BLaER1 treated with 17β-estradiol and CSF1 and Interleukin-3, amounts not matched to agents 10 nM and 100 nM (cell line): ENCODE data around the gene PBX1.

ENCODE experiments used
- H3K27ac ChIP-seq, 11 experiments: shearing (Covaris generic); formaldehyde crosslinking; 2 replicates each; pipeline ENCODE4 v1.8.1; 2022
- H3K27me3 ChIP-seq, 11 experiments: shearing (Covaris generic); formaldehyde crosslinking; 2 replicates each; pipeline ENCODE4 v1.8.1; 2022
- H3K36me3 ChIP-seq, 11 experiments: shearing (Covaris generic); formaldehyde crosslinking; 2 replicates each; pipeline ENCODE4 v1.8.1; 2022
- H3K4me1 ChIP-seq, 10 experiments: shearing (Covaris generic); formaldehyde crosslinking; 2 replicates each; pipeline ENCODE4 v1.8.1; 2022
- H3K4me2 ChIP-seq, 11 experiments: shearing (Covaris generic); formaldehyde crosslinking; 2 replicates each; pipeline ENCODE4 v1.8.1; 2022
- H3K4me3 ChIP-seq, 10 experiments: shearing (Covaris generic); formaldehyde crosslinking; 2 replicates each; pipeline ENCODE4 v1.8.1; 2022
- H3K9ac ChIP-seq, 11 experiments: shearing (Covaris generic); formaldehyde crosslinking; 2 replicates each; pipeline ENCODE4 v1.8.1; 2022
- H3K9me3 ChIP-seq, 11 experiments: shearing (Covaris generic); formaldehyde crosslinking; replicated peaks in 1 of 11; 2 replicates each; pipeline ENCODE4 v1.8.1; 2022
- H4K20me1 ChIP-seq, 11 experiments: shearing (Covaris generic); formaldehyde crosslinking; 2 replicates each; pipeline ENCODE4 v1.8.1; 2022
- Cebpa-rat ChIP-seq, 11 experiments: shearing (Covaris generic); IDR thresholded peaks; 2 replicates each; pipeline ENCODE4 v1.8.1; 2022

PBX1 gene

DNA sequence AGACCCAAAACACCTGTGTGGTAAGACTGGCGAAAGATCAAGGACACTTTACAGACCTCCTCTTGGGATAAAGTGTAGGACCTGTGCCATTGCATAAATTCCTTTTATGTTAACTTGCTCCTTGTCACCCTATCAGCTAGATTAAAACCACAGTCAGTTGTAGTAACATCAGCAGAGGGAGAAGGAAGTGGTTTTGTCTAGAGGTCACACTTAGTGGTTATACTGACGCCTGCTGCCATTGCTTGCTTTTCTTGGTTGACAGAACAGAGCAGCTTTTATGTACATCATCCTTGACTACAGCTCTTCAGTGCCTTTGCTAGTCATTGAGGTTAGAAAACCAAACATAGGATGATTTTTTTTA is 101.4 kb downstream of the PBX1 start:
- Histone ChIP-seq H3K36me3 (no peaks in the 10 kb centered on the region), H3K4me2 (peak overlapping the region; percentile 52 to 75 (median 64)), H3K9ac (no peak overlapping the region), H3K27me3 (peaks cover 0 to 19% (median 9%) of the 10 kb centered on the region in 11 experiments; a peak in 13 of 22 replicates), H4K20me1 (peaks cover 0 to 6% (median 0%) of the 10 kb centered on the region in 11 experiments; a peak in 1 of 22 replicates), H3K27ac (no peak overlapping the region), H3K4me3 (no peak overlapping the region), H3K4me1 (peaks cover 14 to 22% (median 19%) of the 10 kb centered on the region in 10 experiments), H3K9me3 (no peaks in the 10 kb centered on the region)
- peak in 1 of 11 experiments; percentile 24; a peak in 2 of 22 replicates for TF ChIP-seq Cebpa-rat (IDR thresholded peaks at IDR 0.05)

DNA sequence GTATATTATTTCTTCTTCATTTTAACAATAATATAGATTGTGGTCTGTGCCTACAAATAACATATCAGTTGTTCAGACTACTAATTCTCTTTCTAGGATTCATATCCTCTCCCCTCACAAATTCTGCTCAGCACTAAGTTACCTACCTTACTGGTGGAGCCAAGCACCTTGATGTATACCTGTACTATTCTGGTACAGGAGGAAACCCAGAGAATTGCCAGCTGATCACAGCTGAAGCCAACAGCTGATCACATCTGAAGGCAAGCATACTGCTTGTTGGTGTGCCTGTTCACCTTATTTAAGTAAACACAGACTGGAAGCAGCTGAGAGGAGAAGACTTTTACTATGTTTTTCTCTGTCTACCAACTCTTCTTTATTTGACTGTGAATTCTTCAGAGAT is 101.8 kb downstream of the PBX1 start:
- peaks cover 0 to 6% (median 0%) of the 10 kb centered on the region in 11 experiments; a peak in 1 of 22 replicates for H4K20me1 ChIP-seq
- H3K4me2 ChIP-seq, result peak overlapping the region; percentile 25 to 74 (median 56); a peak in 21 of 22 replicates
- H3K4me3 ChIP-seq, result no peak overlapping the region
- peaks cover 14 to 22% (median 19%) of the 10 kb centered on the region in 10 experiments for H3K4me1 ChIP-seq
- H3K36me3 ChIP-seq, result no peaks in the 10 kb centered on the region
- no peak for TF ChIP-seq Cebpa-rat (IDR thresholded peaks at IDR 0.05)
- H3K9me3 ChIP-seq, result no peaks in the 10 kb centered on the region
- no peak overlapping the region for H3K9ac ChIP-seq
- H3K27me3 ChIP-seq, result peaks cover 0 to 19% (median 9%) of the 10 kb centered on the region in 11 experiments; a peak in 13 of 22 replicates
- H3K27ac ChIP-seq, result no peak overlapping the region

DNA sequence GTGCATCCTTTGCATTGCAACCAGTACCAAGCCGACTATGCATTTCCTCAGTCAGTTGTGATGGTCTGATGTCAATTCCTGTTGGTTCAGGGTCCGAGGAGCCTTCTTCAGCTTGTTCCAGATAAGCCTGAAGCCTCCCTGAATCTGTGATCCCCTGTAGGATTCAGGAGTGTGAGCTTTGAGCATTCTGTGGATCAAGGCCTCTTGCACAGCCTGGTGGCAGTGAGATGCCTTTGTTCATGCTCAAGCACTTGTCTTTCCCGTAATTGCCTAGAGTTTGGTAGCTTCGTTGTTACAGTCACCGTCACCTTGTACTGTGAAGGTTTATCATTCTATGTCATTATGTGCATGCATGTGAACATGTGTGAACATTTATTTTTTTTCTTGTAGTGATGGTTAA is 103.5 kb downstream of the PBX1 start:
- Histone ChIP-seq H3K9ac (no peak overlapping the region), H3K4me3 (no peak overlapping the region), H4K20me1 (peaks cover 0 to 6% (median 0%) of the 10 kb centered on the region in 11 experiments; a peak in 1 of 22 replicates), H3K36me3 (no peaks in the 10 kb centered on the region), H3K9me3 (no peaks in the 10 kb centered on the region), H3K27me3 (peaks cover 0 to 19% (median 9%) of the 10 kb centered on the region in 11 experiments; a peak in 13 of 22 replicates), H3K4me2 (no peak overlapping the region), H3K27ac (no peak overlapping the region), H3K4me1 (peaks cover 14 to 22% (median 19%) of the 10 kb centered on the region in 10 experiments)
- TF ChIP-seq Cebpa-rat (IDR thresholded peaks at IDR 0.05), result no peak

DNA sequence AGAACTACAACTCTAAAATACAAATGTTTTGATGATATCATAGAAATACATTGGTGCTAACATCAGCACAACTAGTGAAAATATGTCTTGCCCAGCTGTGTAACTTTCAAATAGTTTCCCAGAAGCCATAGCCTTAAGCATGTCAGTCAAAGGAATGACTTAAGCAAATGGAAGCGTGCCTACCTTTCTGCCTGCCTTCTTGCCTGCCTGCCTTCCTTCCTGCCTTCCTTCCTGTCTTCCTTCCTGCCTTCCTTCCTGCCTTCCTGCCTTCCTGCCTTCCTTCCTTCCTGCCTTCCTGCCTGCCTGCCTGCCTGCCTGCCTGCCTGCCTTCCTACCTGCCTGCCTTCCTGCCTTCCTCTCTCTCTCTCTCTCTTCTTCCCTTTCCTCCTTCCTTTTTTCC is 104.0 kb downstream of the PBX1 start:
- Histone ChIP-seq H3K4me1 (peaks cover 14 to 22% (median 19%) of the 10 kb centered on the region in 10 experiments), H3K27me3 (peaks cover 0 to 19% (median 9%) of the 10 kb centered on the region in 11 experiments; a peak in 13 of 22 replicates), H3K4me2 (0 out of 22 replicates have a peak overlapping the region, but pooled peaks of 2 of the 11 experiments have one; percentile 15 to 25), H3K27ac (no peak overlapping the region), H3K36me3 (no peaks in the 10 kb centered on the region), H3K9me3 (no peaks in the 10 kb centered on the region), H3K9ac (no peak overlapping the region), H3K4me3 (no peak overlapping the region), H4K20me1 (peaks cover 0 to 6% (median 0%) of the 10 kb centered on the region in 11 experiments; a peak in 1 of 22 replicates)
- no peak for TF ChIP-seq Cebpa-rat (IDR thresholded peaks at IDR 0.05)

DNA sequence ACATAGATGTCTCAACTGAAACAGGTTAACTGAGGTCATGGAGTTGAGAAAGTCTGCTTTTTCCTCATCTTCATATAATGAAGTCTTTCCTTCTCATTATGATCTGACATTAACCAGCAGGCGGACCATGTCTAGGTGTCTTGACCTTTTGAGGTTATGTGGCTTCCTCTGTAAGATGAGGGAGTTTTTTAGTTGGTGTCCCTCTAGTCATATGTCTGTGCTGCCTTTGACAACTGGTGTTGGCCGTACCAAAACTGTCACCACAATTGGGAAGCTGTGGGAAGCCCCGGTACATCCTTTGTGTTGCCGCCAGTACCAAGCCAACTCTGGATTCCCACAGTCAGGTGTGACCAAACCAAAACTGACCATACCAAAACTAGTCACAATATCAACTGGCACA is 105.1 kb downstream of the PBX1 start:
- H3K4me1 ChIP-seq, result peaks cover 14 to 22% (median 19%) of the 10 kb centered on the region in 10 experiments
- H3K4me2 ChIP-seq, result no peak overlapping the region
- no peak overlapping the region for H3K4me3 ChIP-seq
- peaks cover 0 to 6% (median 0%) of the 10 kb centered on the region in 11 experiments; a peak in 1 of 22 replicates for H4K20me1 ChIP-seq
- no peak overlapping the region for H3K27ac ChIP-seq
- no peaks in the 10 kb centered on the region for H3K36me3 ChIP-seq
- H3K27me3 ChIP-seq, result peaks cover 0 to 12% (median 5%) of the 10 kb centered on the region in 11 experiments; a peak in 13 of 22 replicates
- no peak overlapping the region for H3K9ac ChIP-seq
- no peak for TF ChIP-seq Cebpa-rat (IDR thresholded peaks at IDR 0.05)
- peaks cover 1 to 6% (median 4%) of the 10 kb centered on the region in 11 experiments; a peak in 18 of 22 replicates for H3K9me3 ChIP-seq

DNA sequence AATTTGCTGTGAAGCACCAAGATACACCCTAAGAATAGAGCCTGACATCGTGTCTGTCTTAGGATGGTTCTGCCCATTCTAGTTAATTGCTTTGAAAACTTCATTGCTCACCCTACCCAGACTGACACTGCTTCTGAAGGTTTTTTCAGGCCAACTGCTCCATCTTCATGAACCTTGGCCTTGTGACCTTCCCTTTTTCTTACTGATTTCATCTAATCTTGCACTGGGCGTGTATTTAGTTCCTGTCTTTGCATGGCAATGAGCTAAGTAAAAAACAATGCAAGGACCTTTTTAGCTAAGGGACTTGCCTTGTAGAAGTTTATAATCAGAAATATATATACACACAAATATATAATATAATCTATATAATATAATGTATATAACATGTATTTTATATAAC is 108.0 kb downstream of the PBX1 start:
- Histone ChIP-seq H3K27me3 (no peaks in the 10 kb centered on the region; a peak in 1 of 22 replicates), H3K9ac (no peak overlapping the region), H3K36me3 (no peaks in the 10 kb centered on the region), H3K4me2 (no peak overlapping the region), H3K4me3 (no peak overlapping the region), H3K27ac (no peak overlapping the region), H3K4me1 (0 out of 20 replicates have a peak, but pooled peaks cover 0 to 3% (median 0%) of the 10 kb centered on the region in 10 experiments), H4K20me1 (no peaks in the 10 kb centered on the region), H3K9me3 (peaks cover 9 to 22% (median 14%) of the 10 kb centered on the region in 11 experiments; a peak in 21 of 22 replicates)
- TF ChIP-seq Cebpa-rat (IDR thresholded peaks at IDR 0.05), result no peak

DNA sequence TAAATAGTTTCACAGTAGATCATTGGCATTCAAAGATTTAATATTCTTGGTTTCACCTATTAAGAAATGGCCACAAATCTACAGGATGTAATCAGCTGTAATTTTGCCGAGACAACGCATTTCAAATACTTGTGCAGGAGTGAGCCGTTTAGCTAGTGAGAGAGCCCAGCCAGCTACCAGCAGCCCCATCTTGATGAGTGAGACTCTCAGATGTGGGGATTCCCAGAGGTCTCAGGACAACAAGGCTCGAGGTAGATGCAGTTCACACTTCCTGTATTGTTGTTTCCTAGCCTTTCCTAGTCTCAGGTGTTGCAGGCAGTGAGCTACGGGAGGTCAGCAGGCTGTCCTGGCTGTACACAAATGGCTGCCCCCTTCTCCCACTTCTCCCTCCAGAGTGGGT is 108.6 kb downstream of the PBX1 start:
- Histone ChIP-seq H3K4me3 (no peak overlapping the region), H3K36me3 (no peaks in the 10 kb centered on the region), H3K9me3 (peaks cover 9 to 22% (median 14%) of the 10 kb centered on the region in 11 experiments; a peak in 21 of 22 replicates), H3K4me1 (0 out of 20 replicates have a peak, but pooled peaks cover 0 to 3% (median 0%) of the 10 kb centered on the region in 10 experiments), H3K27ac (no peak overlapping the region), H4K20me1 (no peaks in the 10 kb centered on the region), H3K9ac (no peak overlapping the region), H3K27me3 (no peaks in the 10 kb centered on the region), H3K4me2 (no peak overlapping the region)
- TF ChIP-seq Cebpa-rat (IDR thresholded peaks at IDR 0.05), result no peak

DNA sequence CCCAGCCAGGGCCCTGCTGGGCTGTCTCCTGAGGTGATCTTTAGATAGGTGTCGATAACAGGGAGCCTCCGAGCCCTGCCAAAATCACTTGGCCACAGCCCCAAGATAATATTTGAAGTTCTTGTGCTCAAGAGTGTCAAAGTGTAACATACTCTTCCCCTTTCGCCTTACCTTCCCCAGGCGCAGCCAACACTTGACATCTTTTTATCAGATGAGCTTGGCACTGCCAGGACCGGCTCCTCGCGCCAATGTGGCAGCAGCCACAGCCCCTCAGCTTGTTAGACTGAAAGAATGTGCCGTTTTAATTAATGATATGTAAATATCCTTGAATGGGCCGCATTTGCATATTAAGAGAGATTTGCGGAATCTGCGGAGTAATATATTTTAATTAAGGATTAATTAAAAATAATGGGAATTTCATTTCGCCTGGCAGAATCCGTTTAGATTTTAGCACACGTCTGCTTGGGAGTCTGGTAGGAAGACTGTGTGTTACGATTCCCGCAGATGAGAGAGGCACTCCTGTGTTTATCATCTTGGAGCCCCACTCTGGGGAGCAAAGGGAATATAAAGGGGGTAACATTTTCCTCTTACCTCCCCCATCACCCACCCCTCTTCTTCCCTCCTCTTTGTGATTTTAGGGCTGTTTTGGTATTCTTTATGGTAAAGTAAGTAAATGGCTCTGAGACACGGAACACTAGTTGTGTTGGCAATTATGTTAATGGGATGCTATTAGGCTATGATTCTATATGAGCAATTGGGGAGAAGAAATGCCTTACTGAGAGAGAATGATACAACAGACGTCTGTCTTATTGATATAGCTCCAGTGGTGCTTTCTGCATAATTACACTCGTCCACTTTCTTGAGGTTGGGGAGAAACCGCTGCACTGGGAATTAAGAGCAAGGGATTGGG is 109.8 kb downstream of the PBX1 start:
- no peak overlapping the region for H3K4me2 ChIP-seq
- H4K20me1 ChIP-seq, result no peaks in the 10 kb centered on the region
- no peak for TF ChIP-seq Cebpa-rat (IDR thresholded peaks at IDR 0.05)
- peaks cover 9 to 22% (median 14%) of the 10 kb centered on the region in 11 experiments; a peak in 21 of 22 replicates for H3K9me3 ChIP-seq
- H3K9ac ChIP-seq, result no peak overlapping the region
- 0 out of 20 replicates have a peak, but pooled peaks cover 0 to 4% (median 0%) of the 10 kb centered on the region in 10 experiments for H3K4me1 ChIP-seq
- no peak overlapping the region for H3K4me3 ChIP-seq
- no peaks in the 10 kb centered on the region for H3K36me3 ChIP-seq
- no peak overlapping the region for H3K27ac ChIP-seq
- no peaks in the 10 kb centered on the region for H3K27me3 ChIP-seq

DNA sequence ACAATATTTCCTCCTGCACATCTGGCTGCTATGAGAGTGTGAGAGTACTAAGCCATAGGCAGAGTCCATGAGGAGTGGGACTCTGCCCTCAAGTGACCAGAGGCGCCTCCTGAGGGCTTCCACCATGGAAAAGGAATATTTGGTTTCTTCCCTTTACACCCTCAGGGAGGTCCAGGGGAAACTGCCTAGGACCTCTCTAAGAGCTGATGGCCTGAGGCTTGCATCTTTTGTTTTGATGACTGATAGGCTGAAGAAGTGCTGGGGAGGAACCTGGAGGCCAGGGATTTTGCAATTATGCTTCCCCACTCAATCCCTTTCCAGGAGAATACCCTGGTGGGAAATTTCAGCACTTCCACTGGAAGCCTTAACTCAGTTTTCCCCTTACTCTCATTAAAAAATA is 111.0 kb downstream of the PBX1 start:
- peaks cover 9 to 22% (median 14%) of the 10 kb centered on the region in 11 experiments; a peak in 21 of 22 replicates for H3K9me3 ChIP-seq
- no peak overlapping the region for H3K4me2 ChIP-seq
- H3K27me3 ChIP-seq, result no peaks in the 10 kb centered on the region
- no peaks in the 10 kb centered on the region for H4K20me1 ChIP-seq
- H3K9ac ChIP-seq, result no peak overlapping the region
- H3K4me3 ChIP-seq, result no peak overlapping the region
- no peak overlapping the region for H3K27ac ChIP-seq
- TF ChIP-seq Cebpa-rat (IDR thresholded peaks at IDR 0.05), result no peak
- H3K4me1 ChIP-seq, result 0 out of 20 replicates have a peak, but pooled peaks cover 0 to 4% (median 0%) of the 10 kb centered on the region in 10 experiments
- no peaks in the 10 kb centered on the region for H3K36me3 ChIP-seq
